Stimulated activated CD4-positive, alpha-beta T cell treated with anti-CD3 and anti-CD28 coated beads, Interleukin-4, amount 100 ng/mL, for 4 hours (primary cell): Measurements from ENCODE around the gene TXNRD2.
A peak's percentile ranks its signal among the peaks of the same experiment; 100 is the strongest.

ENCODE experiments used
- DNase-seq, 2 experiments: peaks; one replicate each; pipeline ENCODE4 v3.0.0-alpha.2; 2020

The TXNRD2 gene

DNA sequence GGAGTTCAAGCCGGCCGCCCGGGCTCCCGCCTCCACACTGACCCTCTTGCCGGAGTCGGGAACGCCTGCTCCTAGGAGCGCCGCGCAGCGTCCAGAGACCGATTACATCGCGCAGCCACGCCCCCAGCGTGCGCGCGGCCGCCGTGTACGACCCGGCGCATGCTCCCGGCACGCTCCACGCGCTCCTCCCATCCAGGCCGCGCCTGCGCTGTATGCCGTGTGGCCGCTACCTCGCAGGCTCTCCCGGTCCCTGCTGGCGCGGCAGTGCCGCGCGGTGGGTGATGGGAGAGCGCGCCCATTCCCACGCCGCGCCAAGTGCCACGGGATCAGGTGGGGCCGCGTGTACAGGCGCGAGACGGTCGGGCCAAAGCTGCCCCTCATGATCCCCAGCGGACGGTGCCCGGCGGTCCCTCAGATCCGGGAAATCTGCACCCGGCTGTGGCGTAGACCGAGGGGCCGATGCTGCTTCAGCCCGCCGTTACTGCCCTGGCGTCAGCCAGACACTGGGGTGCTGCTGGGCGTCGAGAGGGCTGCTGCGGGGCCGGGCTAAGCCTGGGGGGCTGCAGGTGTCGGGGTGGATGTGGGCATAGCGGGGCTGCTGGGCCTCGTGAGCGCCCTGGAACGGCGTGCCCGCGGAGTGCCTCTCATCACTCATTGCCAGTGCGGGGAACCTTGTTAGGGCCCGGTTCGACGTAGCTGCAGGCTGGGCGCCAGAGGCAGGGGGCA, 86.7 kb downstream of the TXNRD2 start, which contains the start of the genes GNB1L and RTL10:
GNB1L (minus strand) TSS at position 97 of the 726 bp plus-strand sequence. CDS start 33,519 bp downstream, outside the sequence.
RTL10 (minus strand) TSS at position 97 of the 726 bp plus-strand sequence. CDS start 2,613 bp downstream, outside the sequence.
- DNase-seq, result peak; percentile 95 to 97

- DNase-seq, result no peak
Observed at GRCh38 chr22:19853879-19854777, 87.5 kb downstream of the TXNRD2 start.

- DNase-seq, result no peak
Observed at GRCh38 chr22:19853058-19853878, 88.3 kb downstream of the TXNRD2 start.

DNA sequence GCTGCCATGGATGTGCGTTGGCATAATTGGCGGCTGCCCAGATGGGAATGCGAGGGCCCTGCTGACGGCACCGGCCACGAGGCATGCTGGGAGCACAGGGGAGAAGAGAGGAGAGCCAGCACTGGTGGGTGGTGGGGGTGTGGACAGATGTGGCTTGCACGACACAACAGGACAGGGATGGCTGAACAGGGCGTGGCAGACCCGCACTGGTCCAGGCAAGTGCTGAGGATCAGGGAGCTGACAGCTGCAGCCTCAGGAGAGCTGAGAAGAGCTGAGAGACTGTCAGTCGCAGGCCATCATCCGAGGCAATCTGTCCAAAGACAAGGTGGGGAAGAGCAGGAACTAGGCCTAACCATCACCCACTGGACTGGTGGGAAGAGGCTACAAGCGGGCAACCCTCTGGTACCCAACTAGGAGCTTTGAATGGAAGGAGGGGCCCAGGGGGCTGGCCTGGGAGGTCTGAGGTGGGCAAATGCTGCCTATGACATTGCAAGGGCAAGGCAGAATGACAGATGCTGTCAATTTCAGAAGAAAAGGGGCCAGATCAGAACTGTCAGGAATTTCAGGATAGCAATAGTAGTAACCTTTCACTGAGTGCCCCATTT, 89.3 kb downstream of the TXNRD2 start:
- no peak for DNase-seq

GRCh38 chr22:19851291-19852176, 90.1 kb downstream of the TXNRD2 start:
- no peak for DNase-seq

DNA sequence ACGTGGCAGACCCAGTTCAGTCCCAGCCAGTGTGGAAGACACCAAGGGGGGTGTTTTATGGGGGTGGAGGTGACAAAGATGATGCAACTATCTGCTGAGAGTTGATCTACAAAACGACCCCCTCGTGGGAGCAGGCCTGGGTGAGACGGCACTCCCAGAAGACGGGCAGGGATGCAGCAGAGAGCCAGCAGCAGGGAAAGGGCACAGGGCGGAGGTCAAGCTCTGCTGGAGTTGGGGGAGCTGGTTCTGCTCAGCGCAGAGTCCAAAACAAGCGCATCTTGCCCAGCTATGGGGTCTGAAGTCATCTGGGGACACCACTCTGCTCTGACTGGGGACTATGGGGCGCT, 90.9 kb downstream of the TXNRD2 start:
- DNase-seq, result no peak

DNA sequence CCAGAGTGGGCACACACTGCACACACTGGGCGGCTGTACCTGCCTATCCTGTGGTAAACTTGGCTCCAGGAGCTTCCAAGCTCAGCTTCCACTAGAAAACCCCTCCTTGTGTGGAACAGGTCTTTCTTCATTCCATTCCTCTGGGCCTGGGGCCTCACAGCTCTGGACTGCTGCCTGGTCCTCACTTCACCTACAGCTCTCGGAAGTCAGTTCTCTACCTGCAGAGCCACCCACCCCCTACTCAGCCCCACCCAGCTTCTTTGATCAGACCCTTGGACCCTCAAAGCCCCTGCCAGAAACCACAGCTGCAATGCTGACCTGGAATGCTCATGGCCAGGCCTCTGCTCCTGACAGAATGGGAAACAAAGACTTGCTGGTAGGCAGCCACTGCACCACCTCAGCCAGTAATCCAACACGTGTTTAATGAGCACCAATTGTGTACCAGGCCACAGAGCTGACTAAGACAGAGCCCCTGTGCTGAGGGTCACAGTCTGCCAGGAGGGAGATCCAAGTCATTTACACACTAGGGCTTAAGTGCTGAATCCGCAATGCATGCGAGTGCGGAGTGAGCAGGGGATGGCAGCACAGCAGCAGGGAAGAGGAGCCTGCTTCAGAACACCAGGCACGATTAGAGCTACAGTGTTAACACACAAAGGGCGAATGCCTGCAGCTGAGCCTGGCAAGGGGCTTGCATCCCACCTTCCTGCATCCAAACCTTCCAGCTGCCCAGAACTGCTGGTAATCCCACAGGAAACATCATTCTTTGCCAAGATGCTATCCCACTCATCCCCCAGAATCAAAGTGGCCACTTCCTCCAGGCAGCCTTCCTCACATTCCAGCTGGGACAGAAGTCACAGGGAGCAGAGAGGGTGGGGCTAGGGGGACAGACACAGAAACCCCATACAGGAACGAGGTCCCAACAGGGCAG, 91.5 kb downstream of the TXNRD2 start:
- DNase-seq, result no peak

DNA sequence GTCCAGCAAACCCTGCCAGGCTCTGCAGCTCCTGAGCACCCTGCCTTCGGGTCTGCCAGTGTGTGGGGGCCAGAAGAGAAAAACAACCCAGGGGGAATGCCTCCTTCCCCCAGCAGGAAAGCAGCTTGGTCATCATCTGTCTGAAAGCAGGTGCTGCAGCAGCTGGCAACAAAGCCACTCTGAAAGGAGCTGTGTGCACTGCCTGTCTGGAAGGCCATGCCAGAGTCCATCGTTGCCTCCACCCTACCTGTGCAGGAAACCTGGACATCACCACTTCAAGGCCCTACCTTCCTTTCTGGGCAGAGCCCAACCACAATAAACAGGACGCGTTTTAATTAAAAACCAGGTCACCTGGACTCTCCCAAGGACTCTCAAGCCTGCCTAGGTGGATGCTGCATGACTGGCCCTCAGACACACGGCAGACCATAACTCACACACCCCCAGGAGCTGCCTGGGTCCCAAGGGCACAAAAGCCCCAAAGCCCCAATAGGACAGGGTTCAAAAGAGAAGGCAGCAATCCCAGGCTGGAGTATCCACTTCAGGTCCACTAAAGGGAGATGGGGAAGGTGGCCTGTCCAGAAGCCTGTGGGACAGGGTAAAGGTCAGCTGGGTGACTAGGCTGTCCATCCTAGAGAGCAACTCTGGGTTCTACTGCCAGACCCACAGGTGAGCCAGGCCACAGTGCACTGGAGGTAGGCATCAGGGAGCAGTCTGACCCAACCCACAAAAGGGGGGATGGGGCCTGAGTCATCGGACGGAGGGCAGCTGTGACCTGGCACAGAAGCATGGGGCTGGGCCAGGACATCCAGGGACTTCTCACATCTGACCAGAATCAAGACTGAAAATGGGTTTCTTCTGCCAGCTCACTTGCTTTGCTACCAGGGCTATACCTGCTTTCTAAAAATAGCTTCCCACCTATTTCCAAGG, 93.1 kb downstream of the TXNRD2 start:
- DNase-seq, result no peak

DNA sequence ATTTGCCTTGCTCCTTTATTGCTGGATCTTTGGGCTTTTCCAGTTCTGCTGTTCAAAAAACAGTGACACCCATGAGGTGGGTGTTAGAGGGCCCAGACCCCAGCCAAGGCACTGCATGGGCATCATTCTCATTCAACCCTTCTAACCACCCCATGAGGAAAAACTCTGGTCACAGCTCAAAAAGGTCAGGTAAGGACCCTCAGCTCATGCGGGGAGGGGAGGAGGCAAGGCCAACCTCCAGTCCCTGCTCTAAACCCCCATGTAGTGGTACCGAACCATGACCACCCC, 94.3 kb downstream of the TXNRD2 start:
- DNase-seq, result no peak

- no peak for DNase-seq
Observed at GRCh38 chr22:19846620-19847344, 94.8 kb downstream of the TXNRD2 start.

- no peak for DNase-seq
Observed at GRCh38 chr22:19845054-19845722, 96.4 kb downstream of the TXNRD2 start.

GRCh38 chr22:19844377-19845053, 97.1 kb downstream of the TXNRD2 start:
- DNase-seq, result no peak

DNA sequence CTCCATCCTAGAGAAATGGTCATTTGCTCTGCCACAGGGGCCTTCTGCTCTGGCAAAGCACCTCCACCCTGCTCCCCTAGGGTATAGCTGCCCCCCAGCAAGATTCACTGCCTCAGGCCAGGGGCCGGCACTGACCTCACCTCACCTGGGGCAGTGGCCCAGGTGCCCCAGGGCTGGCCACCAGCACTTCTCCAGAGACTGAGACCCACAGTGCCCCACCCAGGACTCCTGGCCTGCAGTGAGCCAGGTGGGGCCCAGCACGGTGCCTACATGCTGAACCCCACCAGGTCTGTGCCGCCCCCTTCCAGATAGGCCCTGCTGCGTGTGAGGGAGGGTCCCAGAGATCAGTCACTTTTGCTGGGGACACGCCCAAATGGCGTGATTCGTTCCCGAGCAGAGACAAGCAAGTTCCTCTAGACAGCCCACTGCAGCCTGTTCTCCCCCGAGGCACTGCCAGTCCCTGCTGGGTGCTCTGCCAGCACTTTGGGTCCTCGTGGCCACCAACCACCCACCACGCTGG, 97.7 kb downstream of the TXNRD2 start:
- no peak for DNase-seq

- DNase-seq, result no peak
Observed at GRCh38 chr22:19843107-19843856, 98.3 kb downstream of the TXNRD2 start.

- no peak for DNase-seq
Observed at GRCh38 chr22:19842393-19843106, 99.1 kb downstream of the TXNRD2 start.
